A673 (cell line): ENCODE measurements around the gene NPAS1.

ENCODE experiments used
- CTCF ChIP-seq: fragments of 300-800, 200-600 bp; sonication (generic); conservative IDR thresholded peaks from 2 replicates; pipeline ENCODE4 v1.5.1; 2017; ENCODE audit warnings: low read depth, mild to moderate bottlenecking, antibody characterized with exemption, low read length, moderate library complexity, mixed read lengths
- EZH2 ChIP-seq: fragments of 200-600 bp; sonication (generic); IDR thresholded peaks from 2 replicates; pipeline ENCODE4 v1.6.1; 2017; ENCODE audit warnings: borderline replicate concordance, low read depth, mild to moderate bottlenecking, mixed read lengths, antibody characterized with exemption, low read length; ENCODE audit not compliant: poor library complexity, severe bottlenecking

- no peak for TF ChIP-seq CTCF
- no peak for TF ChIP-seq EZH2
Observed at GRCh38 chr19:47002853-47003610, 16.6 kb upstream of the NPAS1 start.
